ENCODE data around the gene SLC35F3. TPM values are rescaled to one million over a fixed set of nuclear protein-coding genes. Genes with fewer than 3 reads are reported as not detected.

Gene SLC35F3
- total and polyA plus RNA-seq, 9 of the 15 experiments (the other 6 are each of a cell fraction or from before 2014, with no cell fraction given): 0.04 to 0.07 (median 0.04) TPM; not detected in 6

- TF ChIP-seq REST (IDR thresholded peaks at IDR 0.05; ENCODE audit: borderline replicate concordance) (peak; percentile 44; the same call in 1 of the 2 replicates), REST (CRISPR knock-in tag; IDR thresholded peaks at IDR 0.05; ENCODE audit: low read depth) (no peak), PBX2 (CRISPR knock-in tag; IDR thresholded peaks at IDR 0.05; ENCODE audit: low read depth) (no peak), PBX2 (tag; conservative IDR thresholded peaks at IDR 0.05; ENCODE audit: low read depth) (peak; percentile 55), PKNOX1 (IDR thresholded peaks at IDR 0.05) (peak; percentile 8; the same call in 1 of the 2 replicates), SRSF7 (optimal IDR thresholded peaks at IDR 0.05; ENCODE audit: low read depth, low read length) (no peak), SIN3A (IDR thresholded peaks at IDR 0.05; ENCODE audit: borderline replicate concordance in 2 of 2, control insufficient read depth in 1 of 2, low read depth in 2 of 2, low read length in 2 of 2) (no peak), ARID3A (IDR thresholded peaks at IDR 0.05; ENCODE audit: borderline replicate concordance, low read depth, low read length) (0 out of 2 replicates have a peak, but pooled peaks have one; percentile 35), BCL6 (CRISPR knock-in tag; IDR thresholded peaks at IDR 0.05) (no peak), GABPB2 (CRISPR knock-in tag; conservative IDR thresholded peaks at IDR 0.05) (no peak), SLC30A9 (CRISPR knock-in tag; IDR thresholded peaks at IDR 0.05) (no peak), CTBP1 (IDR thresholded peaks at IDR 0.05; ENCODE audit: borderline replicate concordance) (no peak)
Observed at GRCh38 chr1:234154320-234155251, 250.1 kb downstream of the SLC35F3 start (continued).

All from K562 (cell line).